SK-N-SH (cell line): ENCODE results near the gene PRKCI.

Source experiments
- CTCF ChIP-seq: fragments of 200-600 bp; sonication (generic); IDR thresholded peaks from 2 replicates; pipeline ENCODE4 v1.6.1; 2017; ENCODE audit warnings: antibody characterized with exemption, mild to moderate bottlenecking, moderate library complexity
- ELF1 ChIP-seq: IDR thresholded peaks from 2 replicates; pipeline ENCODE4 v1.4.0; 2012
- SIN3A ChIP-seq: IDR thresholded peaks from 2 replicates; pipeline ENCODE4 v1.6.1; 2012; ENCODE audit warnings: low read depth, mild to moderate bottlenecking, low read length, moderate library complexity, borderline replicate concordance

- TF ChIP-seq ELF1 = no peak
- TF ChIP-seq SIN3A = no peak
- no peak for TF ChIP-seq CTCF
These were observed 122.7 kb downstream of the PRKCI start for GRCh38 chr3:170344971-170345370.
